ENCODE data around the gene ATIC. TPM values are rescaled to one million over a fixed set of nuclear protein-coding genes. Genes with fewer than 3 reads are reported as not detected.

ATIC gene
- total and polyA plus RNA-seq, 10 donors = 50.5 to 165 (median 80.0) TPM

DNA sequence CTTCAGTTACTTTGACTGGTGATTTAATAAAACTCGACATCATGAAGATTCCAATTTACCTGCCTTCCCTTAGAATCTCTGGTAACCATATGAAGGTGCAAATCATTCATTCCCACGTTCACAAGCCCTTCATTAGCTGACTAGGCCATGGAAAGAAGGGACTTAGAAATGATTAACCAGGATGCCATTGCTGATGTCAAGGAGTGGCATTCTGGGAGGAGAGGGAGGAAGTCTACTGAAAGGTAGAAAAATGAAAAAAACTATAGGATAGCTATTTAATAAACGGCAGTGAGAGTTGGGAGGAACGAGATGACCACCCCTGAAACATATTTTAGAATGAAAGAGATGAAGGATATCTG lies 1.4 kb downstream of the ATIC start:
- 79 to 92% (median 87%) methylated on average over 4 of the region's 4 CpGs for WGBS, 5 donors
- TF ChIP-seq CTCF (IDR thresholded peaks at IDR 0.05 in 8 of 11, conservative IDR thresholded peaks at IDR 0.05 in 3 of 11) (no peak), POLR2A (IDR thresholded peaks at IDR 0.05) (no peak), POLR2AphosphoS5 (IDR thresholded peaks at IDR 0.05) (no peak)
- Histone ChIP-seq H3K27me3 (replicated peaks in 1 of 7) (no peaks in the 10 kb centered on the region), H3K4me3 (peak overlapping the region in 3 of 8 donors; percentile 80 to 95 (median 89)), H3K4me1 (peaks cover 11 to 49% (median 24%) of the 10 kb centered on the region in 6 donors), H3K36me3 (peaks cover 0 to 49% (median 3%) of the 10 kb centered on the region in 6 donors), H3K9me3 (no peaks in the 10 kb centered on the region), H3K27ac (peak overlapping the region in 3 of 8 donors; percentile 86 to 87 (median 87))
- intact Hi-C loops (cut with DNase I; ENCODE audit: low total_unique reads) = no loop called here
- DNase-seq = no peak

DNA sequence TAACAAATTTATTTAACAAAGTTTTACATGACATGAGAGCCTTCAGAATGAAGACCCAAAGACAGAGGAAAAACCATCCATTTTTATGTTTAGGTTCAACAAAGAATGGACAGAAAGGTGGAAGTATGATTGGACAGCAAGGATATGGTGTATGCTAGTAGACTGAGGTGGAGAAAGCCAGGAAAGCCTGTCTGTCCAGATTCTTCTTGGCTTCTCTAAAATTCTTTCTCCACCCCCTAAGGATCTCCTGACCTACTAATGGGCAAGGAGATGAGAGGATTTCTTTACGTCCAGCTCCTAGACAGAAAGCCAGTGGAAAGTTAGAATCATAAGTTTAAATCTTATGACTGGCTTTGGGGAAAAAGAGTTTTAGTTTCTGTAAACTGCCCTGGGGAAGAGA lies 3.0 kb downstream of the ATIC start:
- Histone ChIP-seq H3K27ac (no peak overlapping the region), H3K27me3 (replicated peaks in 1 of 7) (no peaks in the 10 kb centered on the region), H3K36me3 (peaks cover 0 to 66% (median 16%) of the 10 kb centered on the region in 6 donors), H3K4me1 (peaks cover 11 to 49% (median 24%) of the 10 kb centered on the region in 6 donors), H3K4me3 (no peak overlapping the region), H3K9me3 (no peaks in the 10 kb centered on the region)
- no peak for DNase-seq
- no peak for TF ChIP-seq CTCF (IDR thresholded peaks at IDR 0.05 in 8 of 11, conservative IDR thresholded peaks at IDR 0.05 in 3 of 11)
- TF ChIP-seq POLR2AphosphoS5 (IDR thresholded peaks at IDR 0.05) = no peak
- TF ChIP-seq POLR2A (IDR thresholded peaks at IDR 0.05) = no peak
- intact Hi-C loops (cut with DNase I; ENCODE audit: low total_unique reads) = no loop called here
- whole genome bisulfite sequencing, 5 donors = 71 to 90% (median 83%) methylated on average over 1 of the region's 1 CpG

DNA sequence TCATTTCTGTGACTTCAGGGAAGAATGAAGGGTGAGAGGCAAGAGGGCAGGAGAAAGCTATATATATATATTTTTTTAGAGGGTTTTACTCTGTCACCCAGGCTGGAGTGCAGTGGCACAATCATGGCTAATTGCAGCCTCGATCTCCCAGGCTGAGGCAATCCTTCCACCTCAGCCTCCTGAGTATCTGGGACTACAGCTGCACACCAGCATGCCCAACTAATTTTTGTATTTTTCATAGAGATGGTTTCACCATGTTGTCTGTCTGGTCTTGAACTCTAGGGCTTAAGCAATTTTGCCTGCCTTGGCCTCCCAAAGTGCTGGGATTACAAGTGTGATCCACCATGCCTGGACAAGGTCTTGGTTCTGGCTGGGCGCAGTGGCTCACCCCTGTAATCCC lies 3.4 kb downstream of the ATIC start:
- no peak overlapping the region for H3K4me3 ChIP-seq
- WGBS, 5 donors = 87 to 96% (median 94%) methylated on average over 2 of the region's 2 CpGs
- peaks cover 11 to 49% (median 24%) of the 10 kb centered on the region in 6 donors for H3K4me1 ChIP-seq
- peaks cover 0 to 70% (median 20%) of the 10 kb centered on the region in 6 donors for H3K36me3 ChIP-seq
- H3K27me3 ChIP-seq (replicated peaks in 1 of 7) = no peaks in the 10 kb centered on the region
- H3K27ac ChIP-seq = no peak overlapping the region
- H3K9me3 ChIP-seq = no peaks in the 10 kb centered on the region
- intact Hi-C loops (cut with DNase I; ENCODE audit: low total_unique reads) = no loop called here
- DNase-seq = no peak
- TF ChIP-seq CTCF (IDR thresholded peaks at IDR 0.05 in 8 of 11, conservative IDR thresholded peaks at IDR 0.05 in 3 of 11) (no peak), POLR2A (IDR thresholded peaks at IDR 0.05) (no peak), POLR2AphosphoS5 (IDR thresholded peaks at IDR 0.05) (no peak)

DNA sequence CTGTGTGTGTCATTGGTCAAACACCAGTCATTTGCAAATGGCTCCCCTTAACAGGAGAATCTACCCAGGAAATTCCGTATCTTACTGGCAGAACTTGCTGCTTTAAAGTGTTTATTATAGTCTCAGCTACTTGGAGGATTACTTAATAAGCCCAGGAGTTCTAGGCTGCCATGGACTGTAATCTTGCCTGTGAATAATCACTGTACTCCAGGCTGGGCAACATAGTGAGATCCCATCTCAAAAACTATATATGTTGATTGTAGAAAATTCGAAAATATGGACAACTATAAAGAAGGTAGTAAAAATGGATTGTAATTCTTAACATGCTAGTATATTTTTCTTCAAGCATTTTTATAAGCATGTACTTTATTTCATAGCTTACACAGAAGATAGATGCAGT lies 4.5 kb downstream of the ATIC start:
- peaks cover 11 to 43% (median 21%) of the 10 kb centered on the region in 6 donors for H3K4me1 ChIP-seq
- peaks cover 0 to 80% (median 29%) of the 10 kb centered on the region in 6 donors for H3K36me3 ChIP-seq
- WGBS, 5 donors = 89 to 97% (median 92%) methylated on average over 2 of the region's 2 CpGs
- no peak for TF ChIP-seq POLR2AphosphoS5 (IDR thresholded peaks at IDR 0.05)
- intact Hi-C loops (cut with DNase I; ENCODE audit: low total_unique reads) = no loop called here
- H3K4me3 ChIP-seq = no peak overlapping the region
- no peaks in the 10 kb centered on the region for H3K27me3 ChIP-seq (replicated peaks in 1 of 7)
- H3K9me3 ChIP-seq = no peaks in the 10 kb centered on the region
- H3K27ac ChIP-seq = no peak overlapping the region
- no peak for DNase-seq

GRCh38 chr2:215319500-215319899 lies 7.6 kb downstream of the ATIC start:
- peaks cover 0 to 20% (median 0%) of the 10 kb centered on the region in 6 donors for H3K4me1 ChIP-seq
- WGBS, 5 donors = 95 to 98% (median 98%) methylated on average over 5 of the region's 5 CpGs
- no peak for TF ChIP-seq POLR2AphosphoS5 (IDR thresholded peaks at IDR 0.05)
- no peak for TF ChIP-seq POLR2A (IDR thresholded peaks at IDR 0.05)
- DNase-seq = no peak
- intact Hi-C loops (cut with DNase I; ENCODE audit: low total_unique reads) = no loop called here
- H3K36me3 ChIP-seq = peaks cover 0 to 99% (median 41%) of the 10 kb centered on the region in 6 donors
- H3K27me3 ChIP-seq (replicated peaks in 1 of 7) = no peaks in the 10 kb centered on the region
- H3K9me3 ChIP-seq = no peaks in the 10 kb centered on the region
- no peak overlapping the region for H3K4me3 ChIP-seq
- no peak overlapping the region for H3K27ac ChIP-seq
